ENCODE measurements around the gene CXCL5.

DNA sequence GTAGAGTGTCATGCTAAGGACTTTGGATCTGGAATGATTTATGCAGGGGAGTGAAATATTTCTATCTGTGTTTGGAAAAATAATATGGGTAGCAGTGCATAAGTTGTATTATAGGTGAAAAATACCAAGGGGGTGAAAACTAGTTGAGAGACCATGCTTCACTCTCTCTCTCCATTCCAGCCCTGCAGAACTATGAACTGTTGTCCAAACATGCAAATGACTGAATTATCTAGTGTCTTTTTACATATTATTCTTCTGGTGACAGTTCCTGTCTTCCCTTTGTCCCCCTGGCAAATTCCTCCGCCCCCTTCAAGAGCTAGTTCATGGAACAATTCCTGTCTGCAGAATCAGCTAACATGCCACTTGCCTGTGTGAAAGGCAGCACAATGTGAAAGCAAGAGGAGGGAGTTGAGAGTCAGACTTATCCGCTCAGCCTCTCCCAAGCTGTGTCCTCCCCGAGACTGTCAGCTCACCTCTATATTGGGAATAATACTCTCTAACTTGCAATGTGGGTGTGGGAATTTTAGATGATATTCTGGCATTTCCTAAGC lies 19.0 kb downstream of the CXCL5 start:
- TF ChIP-seq, protein P1, sequence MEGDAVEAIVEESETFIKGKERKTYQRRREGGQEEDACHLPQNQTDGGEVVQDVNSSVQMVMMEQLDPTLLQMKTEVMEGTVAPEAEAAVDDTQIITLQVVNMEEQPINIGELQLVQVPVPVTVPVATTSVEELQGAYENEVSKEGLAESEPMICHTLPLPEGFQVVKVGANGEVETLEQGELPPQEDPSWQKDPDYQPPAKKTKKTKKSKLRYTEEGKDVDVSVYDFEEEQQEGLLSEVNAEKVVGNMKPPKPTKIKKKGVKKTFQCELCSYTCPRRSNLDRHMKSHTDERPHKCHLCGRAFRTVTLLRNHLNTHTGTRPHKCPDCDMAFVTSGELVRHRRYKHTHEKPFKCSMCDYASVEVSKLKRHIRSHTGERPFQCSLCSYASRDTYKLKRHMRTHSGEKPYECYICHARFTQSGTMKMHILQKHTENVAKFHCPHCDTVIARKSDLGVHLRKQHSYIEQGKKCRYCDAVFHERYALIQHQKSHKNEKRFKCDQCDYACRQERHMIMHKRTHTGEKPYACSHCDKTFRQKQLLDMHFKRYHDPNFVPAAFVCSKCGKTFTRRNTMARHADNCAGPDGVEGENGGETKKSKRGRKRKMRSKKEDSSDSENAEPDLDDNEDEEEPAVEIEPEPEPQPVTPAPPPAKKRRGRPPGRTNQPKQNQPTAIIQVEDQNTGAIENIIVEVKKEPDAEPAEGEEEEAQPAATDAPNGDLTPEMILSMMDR (IDR thresholded peaks at IDR 0.05; ENCODE audit: low read depth, low read length), result no peak
- no peak for TF ChIP-seq POLR2A (IDR thresholded peaks at IDR 0.05; ENCODE audit: extremely low read depth, insufficient read length)
